Fibroblast of lung (primary cell): Measurements from ENCODE around the gene SHQ1. TPM values are rescaled to one million over a fixed set of nuclear protein-coding genes. Genes with fewer than 3 reads are reported as not detected.

Experiments used
- DNase-seq, 2 donors: peaks; one replicate each; pipeline versions ENCODE4 v3.0.0 to v3.0.0-alpha.2; 2010; ENCODE audit warnings: low read depth in 2 of 2
- H2AFZ ChIP-seq: 2 replicates; pipeline ENCODE4 v1.5.1; 2012; ENCODE audit warnings: low read length, control low read depth, inconsistent platforms
- H3K27ac ChIP-seq: 2 replicates; pipeline ENCODE4 v1.5.1; 2011; ENCODE audit warnings: low read length, control low read depth; ENCODE audit not compliant: insufficient read depth
- H3K27me3 ChIP-seq: 2 replicates; pipeline ENCODE4 v1.5.1; 2011; ENCODE audit warnings: mild to moderate bottlenecking, low read length; ENCODE audit not compliant: control insufficient read depth, insufficient read depth
- H3K36me3 ChIP-seq: 2 replicates; pipeline ENCODE4 v1.5.1; 2011; ENCODE audit warnings: low read length; ENCODE audit not compliant: control insufficient read depth, insufficient read depth
- H3K4me1 ChIP-seq: 2 replicates; pipeline ENCODE4 v1.5.1; 2011; ENCODE audit warnings: low read length; ENCODE audit not compliant: control insufficient read depth, insufficient read depth; ENCODE audit errors: extremely low read depth
- H3K4me2 ChIP-seq: 2 replicates; pipeline ENCODE4 v1.5.1; 2011; ENCODE audit warnings: low read length, control low read depth; ENCODE audit not compliant: insufficient read depth; ENCODE audit errors: extremely low read depth
- H3K4me3 ChIP-seq, 4 experiments: fragments of 200-600 bp in 1 of 4; sonication (generic) in 1 of 4; replicated peaks in 1 of 4; 2 replicates each; pipeline ENCODE4 v1.5.1; 2011 to 2016; ENCODE audit warnings: low read length in 4 of 4, low read depth in 3 of 4, mild to moderate bottlenecking in 3 of 4, control low read depth in 2 of 4, inconsistent platforms in 1 of 4, mixed read lengths in 1 of 4; ENCODE audit not compliant: insufficient read depth in 1 of 4; ENCODE audit errors: control extremely low read depth in 1 of 4
- H3K79me2 ChIP-seq: 2 replicates; pipeline ENCODE4 v1.5.1; 2012; ENCODE audit warnings: mild to moderate bottlenecking, low read length, inconsistent platforms; ENCODE audit not compliant: control insufficient read depth, insufficient read depth
- H3K9ac ChIP-seq: 2 replicates; pipeline ENCODE4 v1.5.1; 2011; ENCODE audit warnings: mild to moderate bottlenecking, low read length, control low read depth; ENCODE audit not compliant: insufficient read depth
- H3K9me3 ChIP-seq: 2 replicates; pipeline ENCODE4 v1.5.1; 2012; ENCODE audit warnings: low read depth, low read length; ENCODE audit not compliant: control insufficient read depth, insufficient read depth
- H4K20me1 ChIP-seq: 2 replicates; pipeline ENCODE4 v1.5.1; 2011; ENCODE audit warnings: low read length; ENCODE audit not compliant: control insufficient read depth, insufficient read depth; ENCODE audit errors: extremely low read depth
- CTCF ChIP-seq, 2 donors: IDR thresholded peaks in 1 of 2; conservative IDR thresholded peaks in 1 of 2; 1 replicate in 1 of 2; 2 replicates in 1 of 2; pipeline ENCODE4 v1.5.1; 2011 to 2012; ENCODE audit warnings: low read length in 2 of 2, control low read depth in 1 of 2, inconsistent platforms in 1 of 2, low read depth in 1 of 2, mild to moderate bottlenecking in 1 of 2
- EZH2 ChIP-seq: IDR thresholded peaks from 2 replicates; pipeline ENCODE4 v1.5.1; 2012; ENCODE audit warnings: low read length, control low read depth, mild to moderate bottlenecking; ENCODE audit errors: missing control alignments
- polyA plus RNA-seq, 2 donors: library from polyadenylated mRNA; depleted of rRNA in 1 of 2; stranded (reverse) in 1 of 2; unstranded in 1 of 2; fragments of >200 nt; gene quantifications; 2 replicates each; pipeline ENCODE4 v1.2.1, GENCODE V29; 2011 to 2012; ENCODE audit warnings: missing spikeins in 1 of 2
- total RNA-seq: library from RNA; depleted of rRNA; stranded (reverse); fragments of >200 nt; gene quantifications from 2 replicates; pipeline ENCODE4 v1.2.1, GENCODE V29; 2014

Gene SHQ1
- total and polyA plus RNA-seq, 2 donors (not counting 1 experiment from before 2014, with no cell fraction given) = 12.2 to 15.5 TPM

- no peaks in the 10 kb centered on the region for H3K4me1 ChIP-seq
- no peak for DNase-seq
- no peak overlapping the region for H3K27ac ChIP-seq
- no peak overlapping the region for H3K9ac ChIP-seq
- H3K27me3 ChIP-seq = no peaks in the 10 kb centered on the region
- H3K4me3 ChIP-seq = no peak overlapping the region
- no peak overlapping the region for H3K4me2 ChIP-seq
- no peaks in the 10 kb centered on the region for H3K9me3 ChIP-seq
- TF ChIP-seq CTCF (conservative IDR thresholded peaks at IDR 0.05 in 1 of 2, IDR thresholded peaks at IDR 0.05 in 1 of 2; ENCODE audit: low read depth in 1 of 2, low read length in 2 of 2) (no peak), EZH2 (no peak)
- H2AFZ ChIP-seq = no peak overlapping the region
- H4K20me1 ChIP-seq = no peaks in the 10 kb centered on the region
- H3K79me2 ChIP-seq = no peaks in the 10 kb centered on the region
- no peaks in the 10 kb centered on the region for H3K36me3 ChIP-seq
Measured at GRCh38 chr3:72753495-72753894, 94.8 kb downstream of the SHQ1 start.

- no peaks in the 10 kb centered on the region for H3K9me3 ChIP-seq
- H3K27ac ChIP-seq = no peak overlapping the region
- DNase-seq = no peak
- H3K4me3 ChIP-seq = no peak overlapping the region
- H4K20me1 ChIP-seq = no peaks in the 10 kb centered on the region
- no peaks in the 10 kb centered on the region for H3K79me2 ChIP-seq
- H2AFZ ChIP-seq = no peak overlapping the region
- TF ChIP-seq CTCF (conservative IDR thresholded peaks at IDR 0.05 in 1 of 2, IDR thresholded peaks at IDR 0.05 in 1 of 2; ENCODE audit: low read depth in 1 of 2, low read length in 2 of 2) (no peak), EZH2 (no peak)
- no peak overlapping the region for H3K9ac ChIP-seq
- H3K27me3 ChIP-seq = no peaks in the 10 kb centered on the region
- H3K4me1 ChIP-seq = no peaks in the 10 kb centered on the region
- H3K36me3 ChIP-seq = no peaks in the 10 kb centered on the region
- H3K4me2 ChIP-seq = no peak overlapping the region
Measured at GRCh38 chr3:72750405-72750965, 97.8 kb downstream of the SHQ1 start.

GRCh38 chr3:72748659-72749058, 99.6 kb downstream of the SHQ1 start:
- H3K9me3 ChIP-seq = no peaks in the 10 kb centered on the region
- H3K27ac ChIP-seq = no peak overlapping the region
- H3K36me3 ChIP-seq = no peaks in the 10 kb centered on the region
- no peaks in the 10 kb centered on the region for H3K79me2 ChIP-seq
- no peak overlapping the region for H3K4me3 ChIP-seq
- no peaks in the 10 kb centered on the region for H4K20me1 ChIP-seq
- H3K4me1 ChIP-seq = no peaks in the 10 kb centered on the region
- no peak overlapping the region for H2AFZ ChIP-seq
- TF ChIP-seq CTCF (conservative IDR thresholded peaks at IDR 0.05 in 1 of 2, IDR thresholded peaks at IDR 0.05 in 1 of 2; ENCODE audit: low read depth in 1 of 2, low read length in 2 of 2) (no peak), EZH2 (no peak)
- no peak overlapping the region for H3K4me2 ChIP-seq
- no peaks in the 10 kb centered on the region for H3K27me3 ChIP-seq
- no peak overlapping the region for H3K9ac ChIP-seq
- DNase-seq = no peak
